ENCODE results near the gene ZMYM4. TPM values are rescaled to one million over a fixed set of nuclear protein-coding genes. Genes with fewer than 3 reads are reported as not detected.

ZMYM4 gene
- total RNA-seq, 1 experiment from 2014 or later = 62.7 TPM

- no peaks in the 10 kb centered on the region for H3K9me3 Mint-ChIP-seq (ENCODE audit: low read depth, unreplicated experiment)
- no peaks in the 10 kb centered on the region for H3K27me3 Mint-ChIP-seq (ENCODE audit: unreplicated experiment)
- CTCF ChIA-PET = interaction anchor here (0.6 kb wide), 1 partner anchor 349 kb away, joined by 6 read pairs; no protein-coding TSS in a partner anchor
- TF ChIP-seq CTCF (IDR thresholded peaks at IDR 0.05; ENCODE audit: unreplicated experiment) = no peak
- no peaks in the 10 kb centered on the region for H3K4me1 Mint-ChIP-seq (ENCODE audit: low read depth, unreplicated experiment)
- peaks cover 49% of the 10 kb centered on the region for H3K36me3 Mint-ChIP-seq (ENCODE audit: insufficient read depth, unreplicated experiment)
- no peak overlapping the region for H3K4me3 Mint-ChIP-seq (ENCODE audit: low read depth, unreplicated experiment)
- intact Hi-C loops (cut with micrococcal nuclease; ENCODE audit: unreplicated experiment) = no loop called here
- BruUV-seq (replicated peaks) = no TSS peak
- DNase-seq = no peak
- no peak overlapping the region for H3K27ac Mint-ChIP-seq (ENCODE audit: unreplicated experiment)
Measured at GRCh38 chr1:35401049-35401448, 132.5 kb downstream of the ZMYM4 start.

- H3K36me3 Mint-ChIP-seq (ENCODE audit: insufficient read depth, unreplicated experiment) = peaks cover 31% of the 10 kb centered on the region
- no TSS peak for BruUV-seq (replicated peaks)
- CTCF ChIA-PET = no interaction called here
- no peak for DNase-seq
- H3K9me3 Mint-ChIP-seq (ENCODE audit: low read depth, unreplicated experiment) = no peaks in the 10 kb centered on the region
- no peak overlapping the region for H3K4me3 Mint-ChIP-seq (ENCODE audit: low read depth, unreplicated experiment)
- H3K4me1 Mint-ChIP-seq (ENCODE audit: low read depth, unreplicated experiment) = no peaks in the 10 kb centered on the region
- H3K27me3 Mint-ChIP-seq (ENCODE audit: unreplicated experiment) = no peaks in the 10 kb centered on the region
- no peak overlapping the region for H3K27ac Mint-ChIP-seq (ENCODE audit: unreplicated experiment)
- TF ChIP-seq CTCF (IDR thresholded peaks at IDR 0.05; ENCODE audit: unreplicated experiment) = no peak
- intact Hi-C loops (cut with micrococcal nuclease; ENCODE audit: unreplicated experiment) = no loop called here
Measured at GRCh38 chr1:35406103-35406502, 137.6 kb downstream of the ZMYM4 start.

- CTCF ChIA-PET = no interaction called here
- Mint-ChIP-seq H3K4me1 (ENCODE audit: low read depth, unreplicated experiment) (no peaks in the 10 kb centered on the region), H3K9me3 (ENCODE audit: low read depth, unreplicated experiment) (no peaks in the 10 kb centered on the region), H3K36me3 (ENCODE audit: insufficient read depth, unreplicated experiment) (peaks cover 37% of the 10 kb centered on the region), H3K27me3 (ENCODE audit: unreplicated experiment) (no peaks in the 10 kb centered on the region), H3K4me3 (ENCODE audit: low read depth, unreplicated experiment) (no peak overlapping the region), H3K27ac (ENCODE audit: unreplicated experiment) (no peak overlapping the region)
- TF ChIP-seq CTCF (IDR thresholded peaks at IDR 0.05; ENCODE audit: unreplicated experiment) = no peak
- BruUV-seq (replicated peaks) = no TSS peak
- no peak for DNase-seq
- intact Hi-C loops (cut with micrococcal nuclease; ENCODE audit: unreplicated experiment) = no loop called here
Measured at GRCh38 chr1:35407743-35408142, 139.2 kb downstream of the ZMYM4 start.

GRCh38 chr1:35408925-35409324, 140.4 kb downstream of the ZMYM4 start:
- Mint-ChIP-seq H3K9me3 (ENCODE audit: low read depth, unreplicated experiment) (no peaks in the 10 kb centered on the region), H3K27me3 (ENCODE audit: unreplicated experiment) (no peaks in the 10 kb centered on the region), H3K27ac (ENCODE audit: unreplicated experiment) (no peak overlapping the region), H3K4me3 (ENCODE audit: low read depth, unreplicated experiment) (no peak overlapping the region), H3K4me1 (ENCODE audit: low read depth, unreplicated experiment) (no peaks in the 10 kb centered on the region), H3K36me3 (ENCODE audit: insufficient read depth, unreplicated experiment) (peaks cover 33% of the 10 kb centered on the region)
- TF ChIP-seq CTCF (IDR thresholded peaks at IDR 0.05; ENCODE audit: unreplicated experiment) = no peak
- CTCF ChIA-PET = no interaction called here
- DNase-seq = no peak
- intact Hi-C loops (cut with micrococcal nuclease; ENCODE audit: unreplicated experiment) = no loop called here
- no TSS peak for BruUV-seq (replicated peaks)

Data from Calu3 (cell line).